GM12873 (cell line): ENCODE results near the gene OXCT2.

ENCODE experiments used
- CTCF ChIP-seq: IDR thresholded peaks from 2 replicates; pipeline ENCODE4 v1.5.1; 2012; ENCODE audit warnings: low read depth, mild to moderate bottlenecking, moderate library complexity, low read length, control low read depth; ENCODE audit not compliant: insufficient read depth; ENCODE audit errors: missing control alignments

The OXCT2 gene

GRCh38 chr1:39779137-39779536 is 8.0 kb upstream of the OXCT2 start:
- TF ChIP-seq CTCF = no peak

- no peak for TF ChIP-seq CTCF
Measured at GRCh38 chr1:39777306-39777705, 6.2 kb upstream of the OXCT2 start.

GRCh38 chr1:39776886-39777285 is 5.7 kb upstream of the OXCT2 start:
- TF ChIP-seq CTCF = no peak

- TF ChIP-seq CTCF = no peak
Measured at GRCh38 chr1:39776400-39776713, 5.2 kb upstream of the OXCT2 start.

GRCh38 chr1:39762550-39763540 is 8.3 kb downstream of the OXCT2 start:
- no peak for TF ChIP-seq CTCF

- TF ChIP-seq CTCF = no peak
Measured at GRCh38 chr1:39761557-39762260, 9.4 kb downstream of the OXCT2 start.

- no peak for TF ChIP-seq CTCF
Measured at GRCh38 chr1:39761016-39761415, 10.1 kb downstream of the OXCT2 start.
